Activated CD8-positive, alpha-beta memory T cell treated with anti-CD3 and anti-CD28 coated beads, Interleukin-2, amount 50 U/mL, for 24 hours (primary cell): Measurements from ENCODE around the gene ARNT2.

Experiments
- DNase-seq: peaks from one replicate; pipeline ENCODE4 v3.0.0-alpha.2; 2020; ENCODE audit errors: extremely low read depth

Gene ARNT2

GRCh38 chr15:80411788-80412288 is 7.7 kb downstream of the ARNT2 start:
- no peak for DNase-seq

- no peak for DNase-seq
Observed at GRCh38 chr15:80414546-80415357, 10.6 kb downstream of the ARNT2 start.

GRCh38 chr15:80415358-80415670 is 11.1 kb downstream of the ARNT2 start:
- no peak for DNase-seq

- DNase-seq, result no peak
Observed at GRCh38 chr15:80416702-80417101, 12.5 kb downstream of the ARNT2 start.

- DNase-seq, result no peak
Observed at GRCh38 chr15:80418892-80419537, 14.8 kb downstream of the ARNT2 start.

- DNase-seq, result no peak
Observed at GRCh38 chr15:80419546-80419945, 15.4 kb downstream of the ARNT2 start.

GRCh38 chr15:80420658-80421057 is 16.5 kb downstream of the ARNT2 start:
- DNase-seq, result no peak

GRCh38 chr15:80423215-80423614 is 19.0 kb downstream of the ARNT2 start:
- DNase-seq, result no peak

- DNase-seq, result no peak
Observed at GRCh38 chr15:80424381-80424780, 20.2 kb downstream of the ARNT2 start.

GRCh38 chr15:80426316-80426715 is 22.1 kb downstream of the ARNT2 start:
- DNase-seq, result no peak

GRCh38 chr15:80429964-80430363 is 25.8 kb downstream of the ARNT2 start:
- DNase-seq, result no peak

GRCh38 chr15:80431635-80432344 is 27.6 kb downstream of the ARNT2 start:
- no peak for DNase-seq

- DNase-seq, result no peak
Observed at GRCh38 chr15:80432345-80432702, 28.1 kb downstream of the ARNT2 start.

- DNase-seq, result no peak
Observed at GRCh38 chr15:80433836-80434235, 29.7 kb downstream of the ARNT2 start.

- no peak for DNase-seq
Observed at GRCh38 chr15:80434926-80435720, 30.9 kb downstream of the ARNT2 start.

- no peak for DNase-seq
Observed at GRCh38 chr15:80436511-80437307, 32.5 kb downstream of the ARNT2 start.

- DNase-seq, result no peak
Observed at GRCh38 chr15:80437334-80437891, 33.2 kb downstream of the ARNT2 start.

- no peak for DNase-seq
Observed at GRCh38 chr15:80439140-80439539, 35.0 kb downstream of the ARNT2 start.

- no peak for DNase-seq
Observed at GRCh38 chr15:80440024-80440423, 35.8 kb downstream of the ARNT2 start.

- DNase-seq, result no peak
Observed at GRCh38 chr15:80441041-80441440, 36.9 kb downstream of the ARNT2 start.

GRCh38 chr15:80441714-80442113 is 37.5 kb downstream of the ARNT2 start:
- no peak for DNase-seq
